NCI-H345 (cell line): ENCODE data around the gene ELOA.
"Not testable (repeated sequence)": the region's sequence is repeated elsewhere in the genome, so short reads cannot be mapped to it uniquely, and the experiment has no call there.

Experiments
- DNase-seq: peaks from one replicate; lab custom pipeline; 2025; lab: John Stamatoyannopoulos, UW

ELOA gene

GRCh38 chr1:23800400-23801337, 57.4 kb downstream of the ELOA start, which contains the start of gene GALE:
Gene GALE (minus strand): TSS chr1:23800754. CDS start chr1:23799007, 1,747 bp downstream.
- DNase-seq: peak; percentile 95

DNA sequence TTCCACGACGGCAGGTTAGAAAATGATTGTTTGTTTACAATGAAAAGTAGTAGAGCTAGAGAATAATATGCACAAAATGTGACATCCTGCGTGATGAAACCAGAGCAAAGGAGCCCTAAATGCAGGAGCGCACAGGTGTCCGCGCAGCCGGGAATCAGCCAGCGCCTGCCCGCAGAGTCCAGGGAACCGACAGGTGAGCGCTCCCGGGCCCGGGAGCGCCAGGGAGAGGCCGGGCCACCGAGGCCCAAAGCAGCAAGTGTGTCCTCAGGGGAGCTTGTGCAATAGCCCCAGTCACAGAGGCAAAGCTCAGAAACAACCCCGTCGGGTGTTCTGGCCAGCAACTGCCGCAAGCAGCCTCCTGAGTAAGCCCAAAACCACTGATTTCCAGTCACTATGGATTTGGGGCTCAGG, 58.1 kb downstream of the ELOA start:
- peak; percentile 22 for DNase-seq

DNA sequence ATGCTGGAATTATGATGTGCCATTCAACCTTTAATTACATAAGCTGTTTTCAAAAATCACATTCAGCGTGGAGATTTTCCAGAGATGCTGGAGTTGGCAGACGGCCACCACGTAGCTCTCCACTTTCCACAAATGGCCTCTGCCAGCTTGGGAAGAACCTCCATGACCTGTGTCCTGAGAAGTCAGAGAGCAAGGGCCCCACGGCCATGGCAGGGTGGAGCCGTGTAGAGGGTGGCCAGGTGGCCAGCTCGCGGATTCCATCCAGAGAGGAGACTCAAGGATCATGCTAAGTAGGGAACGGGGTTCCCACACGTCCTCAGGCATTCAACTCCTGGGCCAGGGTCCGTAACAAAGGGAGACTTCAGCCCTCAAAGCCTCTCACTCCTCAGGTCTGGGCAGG, 58.6 kb downstream of the ELOA start:
- DNase-seq: no peak

DNA sequence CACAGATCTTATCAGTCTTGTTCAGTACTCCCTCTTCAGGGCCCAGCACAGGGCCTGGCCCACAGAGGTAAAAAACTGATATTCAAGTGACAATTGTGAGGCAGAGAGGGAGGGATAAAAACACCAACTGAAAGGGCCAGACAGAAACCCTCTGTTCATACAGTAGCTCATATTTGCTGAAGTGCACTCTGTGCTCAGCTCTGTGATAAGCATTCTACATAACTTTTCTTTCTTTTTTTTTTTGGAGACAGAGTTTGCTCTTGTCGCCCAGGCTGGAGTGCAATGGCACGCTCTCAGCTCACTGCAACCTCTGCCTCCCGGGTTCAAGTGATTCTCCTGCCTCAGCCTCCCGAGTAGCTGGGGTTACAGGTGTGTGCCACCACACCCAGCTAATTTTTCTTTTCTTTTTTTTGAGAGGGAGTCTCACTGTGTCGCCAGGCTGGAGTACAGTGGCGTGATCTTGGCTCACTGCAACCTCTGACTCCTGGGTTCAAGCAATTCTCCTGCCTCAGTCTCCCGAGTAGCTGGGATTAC, 59.6 kb downstream of the ELOA start:
- DNase-seq: not testable (repeated sequence)

- no peak for DNase-seq
Measured at GRCh38 chr1:23803674-23804073, 60.4 kb downstream of the ELOA start.

DNA sequence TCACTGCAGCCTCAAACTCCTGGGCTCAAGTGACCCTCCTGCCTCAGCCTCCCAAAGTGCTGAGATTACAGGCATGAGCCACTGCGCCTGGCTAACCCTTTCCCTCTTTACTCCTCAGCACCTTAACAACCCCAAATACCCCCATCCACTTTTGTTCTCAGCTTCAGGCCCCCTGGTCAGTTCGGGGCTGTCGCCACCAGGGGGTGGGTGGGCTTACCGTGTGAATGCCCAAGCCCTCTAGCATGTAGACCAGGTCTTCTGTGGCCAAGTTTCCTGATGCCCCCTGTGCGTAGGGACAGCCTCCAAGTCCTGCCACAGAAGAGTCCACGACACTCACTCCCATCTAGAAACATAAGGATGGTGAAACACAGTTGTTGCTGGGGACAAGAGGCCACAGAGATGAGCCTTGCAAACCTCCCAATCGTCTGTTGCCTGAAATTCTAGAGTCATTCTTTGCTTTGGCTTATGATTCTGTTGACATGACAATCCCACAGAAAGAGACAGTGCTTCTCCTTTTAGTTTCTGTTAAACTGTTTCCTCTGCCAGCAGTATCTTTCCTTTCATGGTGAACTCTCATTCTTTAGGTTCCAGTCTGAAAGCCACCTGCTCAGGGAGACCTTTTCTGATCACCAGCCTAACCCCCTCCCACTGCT, 61.0 kb downstream of the ELOA start:
- DNase-seq: no peak

GRCh38 chr1:23805025-23805424, 61.8 kb downstream of the ELOA start:
- no peak for DNase-seq

- DNase-seq: no peak
Measured at GRCh38 chr1:23806280-23806679, 63.0 kb downstream of the ELOA start.

DNA sequence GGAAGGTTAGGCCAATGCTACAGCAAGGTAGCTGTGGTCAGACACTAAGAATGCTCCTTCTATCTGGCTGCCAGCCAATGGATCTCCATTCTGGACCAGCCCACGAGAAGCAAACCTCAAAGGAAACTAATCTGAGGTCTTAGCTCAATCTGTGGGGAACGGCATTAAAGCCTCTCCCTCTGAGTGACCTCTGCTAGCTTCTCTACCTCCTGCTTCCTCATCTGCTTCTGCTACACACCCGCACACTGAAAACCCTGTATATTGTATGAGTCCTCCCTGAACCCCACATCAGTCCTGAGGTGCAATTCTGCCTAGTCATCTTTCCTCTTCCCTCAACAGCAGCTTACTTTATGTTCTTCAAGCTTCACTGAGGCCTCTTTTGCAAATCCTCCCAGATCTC, 64.2 kb downstream of the ELOA start:
- DNase-seq: no peak

- peak; percentile 46 for DNase-seq
Measured at GRCh38 chr1:23809751-23810171, 66.5 kb downstream of the ELOA start.

DNA sequence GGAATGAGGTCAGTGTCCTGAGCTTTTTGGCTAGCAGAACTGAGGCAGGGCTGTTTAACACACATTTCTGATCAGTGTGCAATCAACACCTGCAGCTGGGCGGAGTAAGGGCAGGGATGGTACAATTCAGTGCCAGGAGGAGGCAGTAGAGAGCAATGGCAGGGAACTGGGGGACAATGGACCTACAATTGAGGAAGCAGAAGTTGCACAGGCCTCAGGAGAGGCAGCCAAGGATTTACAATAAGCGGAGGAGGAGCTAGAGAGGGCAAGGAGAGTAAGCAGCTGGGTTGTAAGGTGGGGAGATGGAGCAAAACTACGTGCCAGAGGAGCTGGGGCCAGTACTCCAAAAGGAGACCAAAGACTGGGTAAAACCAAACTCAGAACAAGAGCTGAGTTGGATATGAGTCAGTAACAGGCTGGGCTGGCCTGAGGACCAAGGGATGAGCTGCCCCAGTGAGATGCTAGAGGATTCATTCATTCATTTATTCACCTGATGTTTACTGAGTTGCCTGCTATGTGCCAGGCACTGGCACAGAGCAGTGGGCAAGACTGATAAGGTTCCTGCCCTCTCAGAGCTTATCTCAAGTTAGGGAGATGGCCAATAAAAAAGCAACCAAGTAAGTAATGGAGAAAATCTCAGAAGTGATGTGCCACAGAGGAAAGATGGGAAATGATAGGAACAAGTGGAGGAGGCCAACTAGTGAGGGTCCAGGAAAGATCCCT, 67.7 kb downstream of the ELOA start:
- no peak for DNase-seq
